HG03097 (cell line): ENCODE data around the gene DFFB.
"Not testable (repeated sequence)": the region's sequence is repeated elsewhere in the genome, so short reads cannot be mapped to it uniquely, and the experiment has no call there.

ENCODE experiments used
- ATAC-seq: cut with Tn5 transposase; IDR thresholded peaks from one replicate; pipeline ENCODE4 v1.9.1; 2021; ENCODE audit not compliant: unreplicated experiment, low FRiP score

The DFFB gene

DNA sequence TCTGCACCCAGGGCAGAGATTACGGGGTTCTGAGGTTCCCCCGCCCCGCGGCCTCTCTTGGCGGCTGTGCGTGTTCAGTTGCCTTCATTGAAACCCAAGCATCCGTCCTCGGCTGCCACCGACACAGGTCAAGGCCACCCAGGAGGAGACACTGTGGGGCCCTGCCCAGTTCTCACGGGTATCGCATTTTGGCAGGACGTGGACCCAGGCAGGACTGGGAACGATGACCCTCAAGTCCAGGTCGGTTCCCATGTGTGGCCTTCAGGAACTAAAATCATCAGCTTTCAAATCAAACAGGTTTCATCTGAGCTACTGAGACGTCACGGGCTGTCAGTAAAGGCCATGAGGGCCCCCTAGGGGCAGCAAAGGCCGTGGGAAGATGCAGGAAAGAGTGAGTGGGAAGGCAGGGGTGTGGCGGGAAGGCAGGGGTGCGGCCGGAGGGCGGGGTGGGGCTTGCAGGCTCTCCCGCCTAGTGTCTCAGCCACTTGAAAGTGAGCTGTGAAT lies 49.8 kb downstream of the DFFB start:
- no peak for ATAC-seq

DNA sequence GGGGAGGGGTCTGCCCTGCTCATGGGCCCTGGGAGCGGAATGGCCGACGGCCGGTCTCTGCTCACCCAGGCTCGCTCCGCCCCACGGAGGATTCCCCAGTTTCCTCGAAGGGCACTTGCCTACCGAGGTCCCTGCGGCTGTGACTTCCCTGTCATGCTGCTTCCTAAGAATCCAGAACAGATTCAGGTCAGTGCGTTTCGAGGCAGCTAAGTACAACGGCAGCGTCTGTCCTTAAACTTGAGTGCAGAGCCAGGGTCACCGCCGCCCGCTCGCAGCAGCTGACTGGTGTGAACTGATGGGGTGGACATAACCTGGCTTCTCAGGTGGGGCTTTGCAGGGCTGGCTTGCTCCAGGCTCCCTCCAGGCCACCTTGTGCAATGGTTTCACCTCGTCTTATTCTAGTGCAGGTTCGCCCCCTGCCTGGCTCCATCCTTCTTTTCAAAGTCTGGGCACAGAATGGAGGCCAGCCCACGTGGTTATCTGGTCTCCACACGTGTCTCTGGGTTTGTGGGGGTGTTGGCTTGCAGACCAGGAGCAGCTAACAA lies 50.4 kb downstream of the DFFB start:
- no peak for ATAC-seq

GRCh38 chr1:3908886-3909517 lies 51.7 kb downstream of the DFFB start:
- no peak for ATAC-seq

DNA sequence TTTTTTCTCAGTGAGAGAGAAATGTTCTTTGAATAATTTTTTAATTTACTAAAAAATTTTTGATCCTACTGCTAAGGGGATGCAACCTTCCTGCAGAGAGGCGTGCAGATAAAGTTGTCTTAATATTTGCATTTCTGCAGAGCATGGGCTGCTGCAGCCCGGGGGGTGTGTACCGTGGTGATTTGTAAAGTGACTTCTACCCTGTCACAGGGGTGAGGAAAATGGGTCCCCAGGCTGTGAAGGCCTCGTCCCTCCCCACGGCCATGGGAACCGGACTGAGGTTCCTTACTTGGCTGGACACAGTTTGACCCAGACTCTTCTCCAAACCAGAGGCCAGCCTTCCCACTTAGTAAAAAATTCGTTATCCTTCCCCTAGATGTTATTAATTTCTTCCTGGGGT lies 52.3 kb downstream of the DFFB start:
- ATAC-seq, result no peak

DNA sequence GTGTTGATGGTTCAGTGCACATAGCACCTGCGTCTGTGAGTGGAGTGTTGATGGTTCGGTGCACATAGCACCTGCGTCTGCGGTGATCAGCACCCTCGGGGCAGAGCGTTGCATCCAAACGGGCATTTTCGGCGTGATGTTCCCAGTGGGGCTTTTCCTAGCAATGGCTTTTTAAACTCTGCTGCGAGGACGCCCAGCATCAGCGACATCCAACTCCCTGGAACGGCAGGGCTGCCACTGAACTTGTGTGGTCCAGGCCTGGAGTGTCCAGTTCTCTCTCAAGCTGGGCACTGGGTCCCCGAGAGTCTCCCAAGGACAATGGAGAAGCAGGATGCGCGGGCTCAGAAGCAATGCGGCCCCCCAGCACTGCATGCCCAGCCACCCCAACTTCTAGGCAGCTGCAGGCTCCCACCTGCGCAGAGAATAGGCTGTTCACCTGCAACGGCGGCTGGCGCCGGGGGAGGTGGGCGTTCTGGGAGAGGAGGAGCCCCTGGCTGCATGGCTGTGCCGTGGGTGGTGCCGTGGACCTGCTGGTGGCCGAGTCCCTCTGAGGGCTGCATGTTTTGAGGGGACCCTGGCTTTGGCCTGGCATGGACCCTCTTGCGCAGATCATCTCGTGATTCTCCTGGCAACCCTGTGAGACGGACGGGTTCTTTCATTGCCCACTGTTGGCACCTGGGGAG lies 52.9 kb downstream of the DFFB start:
- ATAC-seq, result no peak

- ATAC-seq, result no peak
These were observed 53.9 kb downstream of the DFFB start for GRCh38 chr1:3910857-3911845.

DNA sequence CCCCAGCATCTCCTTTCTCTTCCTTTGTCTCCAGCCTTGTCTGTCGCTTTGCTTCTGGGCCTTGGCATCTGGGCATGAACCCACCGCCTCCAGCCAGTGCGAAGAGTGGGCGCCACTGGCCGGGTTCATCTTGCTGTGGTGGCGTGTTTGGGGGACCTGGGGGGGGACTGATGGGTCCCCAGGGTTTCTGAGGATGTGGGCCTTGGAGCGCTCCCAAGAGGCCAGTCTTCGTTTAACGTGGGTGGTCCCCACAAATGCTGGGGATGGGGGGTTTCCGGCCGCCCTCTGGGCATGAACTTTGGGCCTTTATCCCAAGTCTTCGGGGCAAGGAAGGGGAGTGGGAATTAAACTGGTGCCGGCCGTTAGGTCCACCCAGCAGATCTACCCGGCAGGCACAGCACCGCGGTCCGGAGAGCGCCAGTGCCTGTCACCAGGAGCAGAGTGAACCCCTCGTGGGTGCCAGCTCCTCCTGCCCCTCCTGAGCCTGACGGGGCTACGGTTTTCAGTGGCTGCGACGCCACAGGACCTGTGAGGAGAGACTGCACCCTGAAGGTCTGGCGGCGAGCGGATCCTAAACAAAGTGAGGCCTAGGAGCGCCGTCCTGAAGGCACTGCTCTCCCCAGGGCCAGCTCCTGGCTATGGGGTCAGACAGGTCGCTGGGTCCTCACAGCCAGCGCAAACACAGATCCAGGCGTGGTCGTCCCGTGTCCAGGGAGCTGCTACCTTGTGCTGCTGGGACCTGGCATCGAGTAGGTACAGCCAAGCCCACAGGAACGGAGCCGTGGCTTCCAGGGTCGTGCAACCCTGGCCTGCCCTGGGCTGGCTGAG lies 54.9 kb downstream of the DFFB start:
- no peak for ATAC-seq

DNA sequence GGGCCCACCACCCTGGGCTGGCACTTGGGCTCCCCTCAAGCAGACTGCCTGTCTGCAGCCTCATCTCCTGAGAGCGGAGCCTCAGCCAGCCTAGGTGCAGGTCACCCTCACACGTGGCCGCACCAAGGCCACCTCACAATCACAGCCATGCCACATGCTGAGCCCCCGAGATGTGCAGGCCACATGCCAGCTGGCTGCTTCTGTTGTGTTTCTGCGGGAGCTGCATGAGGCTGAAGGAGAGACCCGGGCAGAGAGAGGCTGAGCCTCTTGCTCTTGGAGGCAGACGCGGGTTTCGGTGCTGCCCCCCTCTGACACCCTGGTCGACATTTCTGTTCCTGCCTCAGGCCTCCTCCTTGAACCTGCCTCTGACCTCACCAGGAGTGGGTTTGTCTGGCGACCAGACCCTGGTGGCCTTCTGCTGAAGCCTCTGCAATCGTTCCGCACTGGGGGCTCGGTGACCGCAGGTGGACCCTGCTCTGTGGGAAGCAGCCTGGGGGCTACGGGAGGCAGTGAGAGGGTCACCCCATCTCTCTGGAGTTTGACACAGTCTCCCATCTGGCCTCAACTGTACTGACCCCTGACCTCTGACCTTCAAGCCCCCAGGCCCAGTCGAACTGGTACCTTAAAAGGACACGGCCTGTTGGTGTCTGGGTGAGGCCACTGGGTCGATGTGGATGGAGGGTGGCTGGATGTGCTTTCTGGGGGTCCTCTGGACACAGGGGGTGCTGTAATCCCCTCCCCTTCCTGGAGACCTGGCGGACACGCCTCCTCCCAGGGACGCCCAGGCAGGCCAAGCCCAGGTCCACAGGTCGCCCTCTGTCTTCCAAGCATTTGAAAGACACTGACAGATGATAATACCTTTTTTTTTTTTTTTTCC lies 55.8 kb downstream of the DFFB start:
- ATAC-seq, result no peak

DNA sequence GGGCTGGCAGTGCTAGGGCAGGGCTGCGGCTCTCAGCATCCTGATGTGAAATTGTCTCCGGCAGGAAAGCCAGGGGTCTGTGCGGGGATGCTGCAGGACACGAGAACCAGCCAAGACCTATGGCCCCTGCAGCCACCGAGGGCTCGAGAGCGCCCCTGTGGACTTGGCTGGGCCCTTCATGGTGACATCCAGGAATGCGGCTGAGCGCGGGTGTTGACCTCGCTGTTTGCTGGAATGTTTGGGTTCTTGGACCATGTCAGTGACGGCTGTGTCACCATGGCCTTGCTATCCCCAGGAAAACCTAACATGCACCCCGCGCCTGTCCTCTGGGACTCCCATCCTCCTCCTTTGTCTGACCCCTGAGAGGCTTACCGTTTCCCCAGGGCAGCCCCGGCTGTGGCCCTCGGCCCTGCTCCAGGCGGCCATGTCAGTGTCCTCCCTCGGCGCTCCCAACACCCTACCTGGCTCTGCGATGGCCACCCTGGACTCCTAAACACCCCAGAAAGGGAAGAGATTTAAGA lies 57.1 kb downstream of the DFFB start:
- no peak for ATAC-seq

- no peak for ATAC-seq
These were observed 57.6 kb downstream of the DFFB start for GRCh38 chr1:3914911-3915310.

GRCh38 chr1:3915551-3916121 lies 58.4 kb downstream of the DFFB start:
- ATAC-seq, result no peak

GRCh38 chr1:3917761-3918160 lies 60.5 kb downstream of the DFFB start:
- no peak for ATAC-seq

DNA sequence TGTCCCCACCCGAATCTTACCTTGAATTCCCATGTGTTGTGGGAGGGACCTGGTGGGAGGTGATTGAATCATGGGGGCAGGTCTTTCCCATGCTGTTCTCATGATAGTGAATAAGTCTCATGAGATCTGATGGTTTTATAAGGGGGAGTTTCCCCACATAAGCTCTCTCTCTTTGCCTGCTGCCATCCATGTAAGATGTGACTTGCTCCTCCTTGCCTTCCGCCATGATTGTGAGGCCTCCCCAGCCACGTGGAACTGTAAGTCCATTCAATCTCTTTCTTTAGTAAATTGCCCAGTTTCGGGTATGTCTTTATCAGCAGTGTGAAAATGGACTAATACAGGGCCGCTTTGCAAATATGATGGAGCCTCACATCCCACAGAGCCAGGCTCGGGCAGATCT lies 61.1 kb downstream of the DFFB start:
- ATAC-seq, result not testable (repeated sequence)

DNA sequence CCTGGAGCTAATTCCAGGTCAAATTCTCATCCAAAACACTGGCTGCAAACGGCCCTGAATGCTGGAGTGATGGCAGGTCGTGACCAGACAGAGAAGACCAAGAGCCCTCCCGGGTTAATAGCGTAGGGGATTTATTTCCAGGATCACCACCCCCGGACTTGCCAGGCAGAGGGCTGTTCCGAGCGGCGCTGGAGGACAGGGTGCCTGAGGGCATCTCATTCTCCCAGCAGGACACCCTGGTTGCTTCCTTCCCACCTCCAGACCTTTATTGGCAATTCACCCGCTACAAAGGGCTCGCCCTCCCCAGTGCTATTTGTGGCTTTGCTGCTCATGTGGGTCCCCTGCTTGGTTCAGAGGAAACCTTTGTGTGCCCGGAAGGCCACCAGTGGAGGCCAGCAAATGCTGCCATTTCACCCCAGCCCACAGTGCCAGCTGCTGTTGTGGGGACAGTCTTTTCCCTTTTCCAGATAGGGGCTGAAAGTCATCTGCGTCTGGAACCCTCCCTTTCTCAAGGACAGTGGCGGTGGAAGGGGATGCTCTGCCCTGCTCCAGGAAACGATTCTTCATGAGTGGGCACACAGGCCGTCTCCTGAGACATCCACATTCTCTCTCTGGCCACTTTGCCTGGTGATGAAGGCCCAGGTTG lies 61.8 kb downstream of the DFFB start:
- no peak for ATAC-seq

GRCh38 chr1:3919706-3920105 lies 62.4 kb downstream of the DFFB start:
- no peak for ATAC-seq

DNA sequence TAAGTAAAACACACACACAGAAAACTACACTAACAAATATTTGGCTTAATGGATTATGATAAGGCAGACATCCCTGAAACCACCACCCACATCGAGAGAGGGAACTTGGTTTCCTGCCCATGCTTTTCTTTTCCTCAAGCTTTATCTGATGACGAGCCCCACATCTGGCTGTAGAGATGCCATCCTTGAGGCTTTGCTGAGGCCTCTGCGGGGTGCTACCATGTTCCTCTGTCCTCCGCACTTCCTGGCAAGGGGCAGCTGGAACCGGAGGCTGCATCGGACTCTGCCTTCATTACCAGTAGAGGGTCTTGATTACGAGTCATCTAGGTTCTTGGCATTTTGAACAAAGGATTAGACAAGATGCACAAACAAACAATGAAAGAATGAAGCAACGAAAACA lies 64.5 kb downstream of the DFFB start:
- no peak for ATAC-seq

GRCh38 chr1:3922201-3922725 lies 65.0 kb downstream of the DFFB start:
- ATAC-seq, result no peak

- no peak for ATAC-seq
These were observed 65.6 kb downstream of the DFFB start for GRCh38 chr1:3922851-3923250.
